ENCODE measurements around the gene PRLR. TPM values are rescaled to one million over a fixed set of nuclear protein-coding genes. Genes with fewer than 3 reads are reported as not detected.

Gene PRLR
- total RNA-seq, 2 donors from 2014 or later, result 6.2 to 7.9 TPM

DNA sequence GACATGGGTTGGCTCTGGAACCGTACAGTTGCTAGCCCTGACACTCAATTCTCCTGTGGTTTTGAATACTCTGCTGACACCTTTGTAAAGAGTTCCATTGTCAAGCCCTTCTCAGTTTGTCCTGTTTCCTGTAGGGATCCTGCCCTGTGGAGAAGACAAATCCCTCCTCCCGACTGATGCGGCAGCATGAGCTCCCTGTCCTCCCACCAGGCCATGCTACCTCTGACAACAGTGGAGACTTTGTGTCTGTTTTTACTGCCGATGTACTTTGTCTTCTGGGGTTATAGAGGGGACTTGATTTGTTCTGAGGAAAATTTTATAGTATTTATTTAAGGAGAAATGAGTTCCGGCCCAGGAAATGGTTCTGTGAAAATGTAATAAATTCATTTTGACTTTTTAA, 57.8 kb downstream of the PRLR start:
- ATAC-seq (no peak), DNase-seq (no peak)
- Histone ChIP-seq H3K4me1 (peaks cover 6% of the 10 kb centered on the region), H3K4me3 (no peak overlapping the region), H3K36me3 (replicated peaks in 1 of 2; ENCODE audit: insufficient read depth in 1 of 2, low read depth in 2 of 2) (no peaks in the 10 kb centered on the region), H3K27ac (no peak overlapping the region), H3K9me3 (no peaks in the 10 kb centered on the region), H3K27me3 (no peaks in the 10 kb centered on the region)
- 87 to 94% methylated on average over 5 of the region's 5 CpGs for WGBS, 2 donors
- intact Hi-C loops (cut with DNase I), result no loop called here
- TF ChIP-seq POLR2A (IDR thresholded peaks at IDR 0.05) (no peak), CTCF (IDR thresholded peaks at IDR 0.05) (no peak)

DNA sequence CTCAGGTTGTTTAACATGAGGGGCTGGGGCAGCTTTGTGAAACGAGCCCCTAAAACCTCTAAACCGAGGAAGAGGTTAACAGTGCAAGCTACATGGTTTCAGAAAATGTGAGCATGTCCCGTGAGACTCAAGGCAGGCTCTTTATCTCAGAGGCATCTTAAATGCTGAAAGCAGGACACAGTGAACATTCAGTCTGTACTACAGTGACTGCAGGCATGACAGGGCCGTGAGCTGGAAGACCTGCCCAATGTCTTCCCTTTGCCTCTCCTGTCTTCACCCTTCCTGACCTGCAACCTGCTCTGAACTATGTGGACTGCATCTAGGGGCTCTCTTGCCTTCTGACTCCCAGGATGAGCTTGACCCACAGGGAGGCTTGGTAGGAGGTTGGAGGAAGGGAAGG, 58.3 kb downstream of the PRLR start:
- 77 to 83% methylated on average over 3 to 4 of the region's 4 CpGs for WGBS, 2 donors
- TF ChIP-seq CTCF (IDR thresholded peaks at IDR 0.05) (no peak), POLR2A (IDR thresholded peaks at IDR 0.05) (no peak)
- no peaks in the 10 kb centered on the region for H3K9me3 ChIP-seq
- no peak overlapping the region for H3K27ac ChIP-seq
- H3K36me3 ChIP-seq (replicated peaks in 1 of 2; ENCODE audit: insufficient read depth in 1 of 2, low read depth in 2 of 2), result no peaks in the 10 kb centered on the region
- intact Hi-C loops (cut with DNase I), result no loop called here
- ATAC-seq (no peak), DNase-seq (no peak)
- no peak overlapping the region for H3K4me3 ChIP-seq
- H3K4me1 ChIP-seq, result peaks cover 6% of the 10 kb centered on the region
- no peaks in the 10 kb centered on the region for H3K27me3 ChIP-seq

DNA sequence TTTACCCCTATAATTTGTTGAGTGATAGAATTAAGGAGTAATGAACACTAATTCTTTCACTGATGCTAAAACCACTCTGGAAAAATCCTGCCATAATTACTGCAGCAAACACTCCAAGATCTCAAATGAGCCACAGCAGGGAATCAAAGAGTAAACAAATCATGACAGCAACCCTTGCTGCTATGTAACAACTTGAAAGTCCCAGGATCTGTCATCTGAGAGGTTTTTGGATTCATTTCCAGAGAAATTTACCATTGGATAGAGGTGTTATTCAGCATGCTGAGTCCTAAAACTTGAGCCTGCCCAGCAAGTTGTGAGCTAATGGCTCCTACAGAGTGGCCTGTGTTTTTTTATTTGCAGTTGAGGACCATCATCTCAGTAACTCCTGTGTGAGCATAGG, 59.2 kb downstream of the PRLR start:
- H3K27me3 ChIP-seq, result no peaks in the 10 kb centered on the region
- TF ChIP-seq CTCF (IDR thresholded peaks at IDR 0.05) (no peak), POLR2A (IDR thresholded peaks at IDR 0.05) (no peak)
- no peak overlapping the region for H3K4me3 ChIP-seq
- DNase-seq (no peak), ATAC-seq (peak; percentile 33)
- intact Hi-C loops (cut with DNase I), result no loop called here
- peaks cover 6% of the 10 kb centered on the region for H3K4me1 ChIP-seq
- no peak overlapping the region for H3K27ac ChIP-seq
- H3K36me3 ChIP-seq (replicated peaks in 1 of 2; ENCODE audit: insufficient read depth in 1 of 2, low read depth in 2 of 2), result no peaks in the 10 kb centered on the region
- H3K9me3 ChIP-seq, result no peaks in the 10 kb centered on the region

DNA sequence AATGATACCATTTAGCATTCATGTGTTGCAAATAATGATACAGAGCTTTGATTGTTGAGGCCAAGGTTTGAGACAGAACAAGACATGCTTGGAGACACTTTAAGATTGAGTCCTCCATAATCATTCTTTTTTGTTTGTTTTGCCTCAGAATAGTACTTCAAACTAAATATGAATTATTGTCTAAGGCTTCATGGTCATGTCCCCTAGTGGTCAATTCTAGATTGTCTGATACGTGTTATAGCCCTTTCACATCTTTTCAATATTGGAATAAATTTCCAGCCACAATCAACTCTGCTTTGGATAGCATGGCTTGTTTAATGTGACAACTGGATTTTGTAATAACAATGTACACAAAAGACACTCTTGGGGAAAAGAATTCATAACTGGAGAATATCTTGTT, 64.2 kb downstream of the PRLR start:
- H3K4me1 ChIP-seq, result peaks cover 24% of the 10 kb centered on the region
- DNase-seq, result no peak
- no peak overlapping the region for H3K27ac ChIP-seq
- no peaks in the 10 kb centered on the region for H3K27me3 ChIP-seq
- no peak overlapping the region for H3K4me3 ChIP-seq
- WGBS, 2 donors, result 73 to 100% methylated on average over 1 of the region's 1 CpG
- no peak for TF ChIP-seq CTCF (IDR thresholded peaks at IDR 0.05)
- TF ChIP-seq POLR2A (IDR thresholded peaks at IDR 0.05), result no peak
- intact Hi-C loops (cut with DNase I), result no loop called here
- H3K9me3 ChIP-seq, result no peaks in the 10 kb centered on the region
- ATAC-seq, result no peak
- H3K36me3 ChIP-seq (replicated peaks in 1 of 2; ENCODE audit: insufficient read depth in 1 of 2, low read depth in 2 of 2), result no peaks in the 10 kb centered on the region

GRCh38 chr5:35164860-35165542, 65.3 kb downstream of the PRLR start:
- H3K4me1 ChIP-seq, result peaks cover 32% of the 10 kb centered on the region
- no peaks in the 10 kb centered on the region for H3K9me3 ChIP-seq
- H3K27me3 ChIP-seq, result no peaks in the 10 kb centered on the region
- no peak for TF ChIP-seq POLR2A (IDR thresholded peaks at IDR 0.05)
- no peak for TF ChIP-seq CTCF (IDR thresholded peaks at IDR 0.05)
- no peak overlapping the region for H3K27ac ChIP-seq
- DNase-seq (no peak), ATAC-seq (no peak)
- H3K36me3 ChIP-seq (replicated peaks in 1 of 2; ENCODE audit: insufficient read depth in 1 of 2, low read depth in 2 of 2), result no peaks in the 10 kb centered on the region
- H3K4me3 ChIP-seq, result no peak overlapping the region
- intact Hi-C loops (cut with DNase I), result no loop called here
- WGBS, 2 donors, result 45 to 55% methylated on average over 4 of the region's 4 CpGs

All from body of pancreas (tissue), 4 donors.